HG03196 (cell line): ENCODE data around the gene GRIK3.

Source experiments
- ATAC-seq: cut with Tn5 transposase; IDR thresholded peaks from one replicate; pipeline ENCODE4 v1.9.1; 2021; ENCODE audit not compliant: unreplicated experiment

Gene GRIK3

DNA sequence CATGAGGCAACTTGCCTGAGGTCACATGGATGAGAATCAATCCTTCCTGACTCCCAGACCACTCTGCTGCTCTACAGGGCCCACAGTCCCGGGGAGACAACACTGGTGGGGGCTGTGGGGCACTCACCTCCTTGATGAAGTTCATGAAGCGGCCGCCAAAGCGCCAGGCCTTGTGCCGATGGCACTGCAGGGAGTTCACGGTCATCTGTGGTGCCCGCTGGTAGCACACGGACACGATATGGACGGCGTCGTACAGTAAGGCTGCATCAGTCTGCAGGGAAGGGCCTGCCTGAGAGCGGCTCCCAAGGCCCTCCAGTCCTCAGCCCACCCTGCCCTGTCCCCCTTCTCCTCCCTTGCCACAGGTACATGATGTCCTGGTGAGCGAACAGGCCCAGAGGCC lies 175.3 kb downstream of the GRIK3 start:
- ATAC-seq, result no peak

DNA sequence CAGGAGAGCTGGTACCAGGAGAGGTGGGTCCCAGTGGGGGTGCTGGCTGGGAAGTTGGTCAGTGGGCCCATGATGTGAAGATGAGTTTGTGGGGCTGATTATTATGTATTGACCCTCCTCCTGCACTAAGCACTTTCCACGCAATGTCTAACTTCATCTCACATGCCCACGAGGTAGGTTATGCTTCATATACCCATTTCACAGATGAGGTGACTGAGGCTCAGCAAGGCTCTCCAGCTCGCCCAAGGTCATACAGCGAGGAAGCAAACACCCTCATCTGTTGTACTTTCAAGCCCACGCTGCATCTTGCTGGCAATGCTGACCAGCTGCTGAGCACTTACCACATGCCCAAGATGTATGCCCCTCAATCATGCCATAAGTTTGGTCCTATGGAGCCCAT lies 175.8 kb downstream of the GRIK3 start:
- no peak for ATAC-seq

- ATAC-seq, result no peak
Measured at GRCh38 chr1:36857754-36858153, 176.6 kb downstream of the GRIK3 start.

GRCh38 chr1:36855699-36856494 lies 178.4 kb downstream of the GRIK3 start:
- ATAC-seq, result no peak

DNA sequence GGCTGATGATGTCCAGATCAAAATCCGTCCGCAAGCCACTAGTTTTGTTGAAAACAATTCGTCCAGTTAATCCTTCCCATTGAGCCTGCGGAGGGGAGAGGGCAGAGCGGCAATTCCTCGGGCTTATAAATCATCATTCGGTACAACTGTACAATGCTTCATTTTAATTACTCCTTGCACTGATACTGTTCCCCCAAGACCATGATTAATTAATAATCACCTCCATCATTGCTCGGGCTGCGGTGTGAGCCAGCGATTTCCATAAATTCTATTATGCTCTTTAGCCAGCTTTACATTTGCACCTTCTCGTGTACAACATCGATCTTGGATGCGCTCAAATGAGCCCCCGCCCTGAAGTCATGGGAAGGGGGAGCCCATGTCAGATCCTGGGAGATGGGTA lies 180.7 kb downstream of the GRIK3 start:
- ATAC-seq, result no peak

- no peak for ATAC-seq
Measured at GRCh38 chr1:36852586-36852985, 181.7 kb downstream of the GRIK3 start.

GRCh38 chr1:36851595-36851994 lies 182.7 kb downstream of the GRIK3 start:
- no peak for ATAC-seq

DNA sequence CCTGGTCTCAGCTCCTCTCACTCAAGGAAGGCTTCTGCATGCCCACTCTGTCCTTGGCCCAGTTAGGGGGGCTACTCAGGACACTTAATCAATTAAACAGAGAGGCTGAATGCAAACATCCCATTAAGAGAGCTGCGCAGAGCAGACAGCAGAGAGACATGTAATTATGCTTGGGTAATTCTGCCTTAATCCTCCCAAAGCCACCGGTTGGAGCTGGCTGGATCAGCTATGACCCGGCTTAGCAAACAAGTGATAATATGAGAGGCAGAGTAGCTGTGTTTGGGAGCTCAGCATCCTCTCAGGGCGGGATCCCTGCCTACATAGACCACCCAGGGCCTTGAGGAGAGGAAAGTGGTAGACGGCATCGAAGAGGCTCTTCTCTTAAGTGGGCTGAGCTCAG lies 183.2 kb downstream of the GRIK3 start:
- no peak for ATAC-seq

DNA sequence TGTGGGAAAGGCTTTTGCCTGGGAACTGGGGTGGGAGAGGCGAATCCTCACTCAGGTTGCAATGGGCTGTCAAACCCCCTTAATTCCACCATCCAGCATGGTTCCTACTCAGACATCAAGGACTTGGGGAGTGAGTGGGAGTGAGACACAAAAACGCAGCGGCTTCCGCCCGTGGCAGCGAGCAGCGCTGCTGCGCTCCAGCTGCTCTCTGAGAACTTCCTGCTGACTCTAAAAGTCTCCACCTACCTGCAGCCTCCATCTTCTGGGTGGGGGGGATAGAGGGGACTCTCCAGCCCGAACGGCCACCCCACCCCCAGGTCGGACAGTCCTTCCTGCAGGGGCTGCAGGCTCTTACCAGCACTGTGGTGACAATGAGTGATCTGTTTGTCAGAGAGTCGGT lies 184.4 kb downstream of the GRIK3 start:
- no peak for ATAC-seq

GRCh38 chr1:36847761-36848160 lies 186.6 kb downstream of the GRIK3 start:
- no peak for ATAC-seq

- no peak for ATAC-seq
Measured at GRCh38 chr1:36847186-36847585, 187.1 kb downstream of the GRIK3 start.

GRCh38 chr1:36846357-36846756 lies 188.0 kb downstream of the GRIK3 start:
- ATAC-seq, result no peak

- no peak for ATAC-seq
Measured at GRCh38 chr1:36845802-36846201, 188.5 kb downstream of the GRIK3 start.

DNA sequence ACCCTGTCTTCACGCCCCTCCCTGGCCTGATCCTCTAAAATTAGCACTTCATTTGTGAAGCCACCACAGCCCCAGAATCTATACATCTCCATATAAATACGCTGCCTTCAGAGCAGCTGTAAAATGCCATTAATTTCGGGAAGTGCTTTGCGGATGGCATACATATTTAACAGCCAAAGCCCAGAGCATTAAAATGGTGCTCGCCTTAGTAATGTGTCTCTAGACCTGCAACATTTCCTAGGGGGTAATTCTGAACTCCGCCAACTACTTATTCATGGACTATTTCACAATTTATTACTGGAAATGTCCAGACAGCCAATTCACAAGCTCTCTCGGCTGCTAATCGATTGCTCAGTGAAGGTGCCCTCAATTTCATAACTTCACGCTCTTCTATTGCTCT lies 189.4 kb downstream of the GRIK3 start:
- no peak for ATAC-seq

- no peak for ATAC-seq
Measured at GRCh38 chr1:36843906-36844610, 190.3 kb downstream of the GRIK3 start.

DNA sequence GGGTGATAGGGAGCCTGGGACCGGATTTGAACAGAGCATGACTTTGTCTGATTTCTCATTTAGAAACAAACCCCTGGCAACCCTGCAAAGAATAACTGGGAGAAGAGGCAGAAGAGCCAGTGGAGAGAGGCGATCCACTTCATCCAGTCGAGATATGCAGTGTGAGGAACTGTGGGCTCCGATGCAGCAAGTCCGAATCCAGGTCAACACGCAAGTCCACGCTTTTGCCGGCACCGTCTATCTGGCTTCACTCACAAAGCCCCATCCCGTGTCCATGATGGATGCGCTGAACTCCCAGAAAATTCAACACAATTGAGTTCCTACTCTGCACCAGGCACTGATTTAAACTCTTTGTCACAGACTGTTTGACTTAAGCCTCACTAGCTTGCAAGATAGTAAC lies 191.3 kb downstream of the GRIK3 start:
- no peak for ATAC-seq

- ATAC-seq, result no peak
Measured at GRCh38 chr1:36842448-36842847, 191.9 kb downstream of the GRIK3 start.

- ATAC-seq, result no peak
Measured at GRCh38 chr1:36839485-36839884, 194.8 kb downstream of the GRIK3 start.

DNA sequence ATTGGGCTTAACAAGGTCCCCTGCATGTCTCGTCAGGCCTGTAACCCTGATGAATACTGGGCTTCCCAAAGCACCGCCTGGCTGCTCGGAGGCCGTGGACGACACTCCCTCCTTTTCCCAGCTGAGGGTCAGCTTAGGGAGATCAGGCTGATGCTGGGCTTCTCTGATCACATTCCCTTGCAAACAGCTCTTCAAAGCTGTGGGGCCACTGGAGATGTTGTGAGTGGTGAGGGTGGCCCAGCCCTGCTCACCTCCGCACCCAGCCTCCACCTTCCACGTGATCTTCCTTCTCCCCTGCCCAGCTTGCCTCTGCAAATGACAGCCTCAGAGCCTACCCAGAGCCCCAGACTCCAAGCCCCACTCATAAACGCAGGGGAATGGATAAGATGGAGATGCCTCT lies 195.4 kb downstream of the GRIK3 start:
- ATAC-seq, result no peak

DNA sequence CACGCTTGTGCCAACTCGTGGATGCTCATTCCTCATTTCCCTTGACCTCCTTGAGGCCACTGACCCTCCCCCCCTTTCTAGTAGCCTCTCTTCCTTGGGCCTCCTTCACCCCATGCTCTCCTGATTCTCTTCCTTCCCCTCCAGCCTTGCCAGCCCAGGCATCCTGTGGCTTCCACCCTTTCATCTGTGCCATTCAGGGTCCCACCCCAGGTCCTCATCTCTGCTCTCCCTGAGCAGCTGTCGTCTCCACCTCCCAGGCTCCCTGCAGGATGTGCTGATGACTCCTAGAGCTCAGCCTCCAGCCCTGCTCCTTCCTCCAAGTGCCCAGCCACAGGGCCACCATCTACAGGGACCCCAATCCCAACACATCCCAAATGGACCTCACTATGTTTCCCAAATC lies 197.4 kb downstream of the GRIK3 start:
- no peak for ATAC-seq

GRCh38 chr1:36836196-36836883 lies 198.0 kb downstream of the GRIK3 start:
- no peak for ATAC-seq

DNA sequence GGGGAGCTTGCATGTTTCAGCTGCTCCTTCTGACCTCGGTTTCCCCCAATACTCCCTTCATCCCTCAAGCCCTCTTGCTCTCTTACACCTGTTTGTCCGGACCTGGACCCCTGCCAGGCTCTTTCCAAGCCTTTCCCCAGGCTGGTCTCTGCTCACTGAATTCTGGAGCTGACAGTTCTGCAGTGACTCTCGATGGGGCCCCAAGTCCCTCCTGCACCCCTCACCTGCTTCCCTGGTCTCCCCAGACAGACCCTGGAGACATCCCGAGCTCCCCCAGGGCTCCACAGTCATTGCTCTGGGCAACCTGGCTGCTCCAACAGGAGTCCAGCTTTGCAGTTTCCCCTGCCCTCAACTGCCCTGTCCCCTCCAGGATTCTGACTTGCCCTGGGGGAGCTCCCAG lies 198.6 kb downstream of the GRIK3 start:
- no peak for ATAC-seq
